Progenitor cell of endocrine pancreas (in vitro differentiated cells): ENCODE data around the gene TPRA1. TPM values are rescaled to one million over a fixed set of nuclear protein-coding genes. Genes with fewer than 3 reads are reported as not detected.

Experiments
- DNase-seq: peaks from one replicate; pipeline ENCODE4 v3.0.0; 2021; ENCODE audit warnings: low spot score; ENCODE audit not compliant: unreplicated experiment
- H3K27ac Mint-ChIP-seq: 2 replicates; pipeline ENCODE4 v1.8.0; 2021; ENCODE audit warnings: mild to moderate bottlenecking, moderate library complexity, mixed read lengths
- H3K27me3 Mint-ChIP-seq: 2 replicates; pipeline ENCODE4 v1.8.0; 2021; ENCODE audit warnings: mixed read lengths
- H3K36me3 Mint-ChIP-seq: 2 replicates; pipeline ENCODE4 v1.8.0; 2022; ENCODE audit warnings: mixed read lengths; ENCODE audit not compliant: insufficient read depth
- H3K4me1 Mint-ChIP-seq: 2 replicates; pipeline ENCODE4 v1.8.0; 2021; ENCODE audit warnings: low read depth, mixed read lengths
- H3K4me3 Mint-ChIP-seq: 2 replicates; pipeline ENCODE4 v1.8.0; 2021; ENCODE audit warnings: low read depth, mild to moderate bottlenecking, moderate library complexity, mixed read lengths
- H3K9me3 Mint-ChIP-seq: 2 replicates; pipeline ENCODE4 v1.8.0; 2021; ENCODE audit warnings: low read depth, mixed read lengths
- CTCF ChIP-seq: fragments of 200-600 bp; sonication (generic); IDR thresholded peaks from one replicate; pipeline ENCODE4 v1.5.0; 2021; ENCODE audit warnings: antibody characterized with exemption, mild to moderate bottlenecking; ENCODE audit not compliant: unreplicated experiment
- long read RNA-seq: library from polyadenylated mRNA; unstranded; transcript quantifications from one replicate; pipeline ENCODE4 v2.0.0, GENCODE V29; 2020
- total RNA-seq: library from RNA; stranded (reverse); gene quantifications from 2 replicates; pipeline ENCODE4 v1.2.1, GENCODE V29; 2021

The TPRA1 gene
- total RNA-seq, result 24.4 and 25.1 TPM in 2 replicates
- long read RNA-seq, partial matches to known transcripts, result 0 of 5 reads
- long read RNA-seq, other reads (novel, unspliced or antisense), result 4 of 5 reads

GRCh38 chr3:127590593-127591465 is at the start of gene TPRA1:
Gene TPRA1 (minus strand): TSS chr3:127590733. CDS start chr3:127580146, 10,587 bp downstream.
- H3K9me3 Mint-ChIP-seq, result no peaks in the 10 kb centered on the region
- peaks cover 8% of the 10 kb centered on the region for H3K27me3 Mint-ChIP-seq
- TF ChIP-seq CTCF, result no peak
- H3K27ac Mint-ChIP-seq, result peak within 1 kb of the TSS; percentile 97
- H3K4me3 Mint-ChIP-seq, result peak within 1 kb of the TSS; percentile 91
- no peaks in the 10 kb centered on the region for H3K36me3 Mint-ChIP-seq
- DNase-seq, result peak; percentile 68
- H3K4me1 Mint-ChIP-seq, result peaks cover 16% of the 10 kb centered on the region

GRCh38 chr3:127640042-127640355 is 49.5 kb upstream of the TPRA1 start:
- H3K27ac Mint-ChIP-seq, result no peak overlapping the region

GRCh38 chr3:127639173-127640041 is 48.9 kb upstream of the TPRA1 start:
- no peaks in the 10 kb centered on the region for H3K27me3 Mint-ChIP-seq
- no peaks in the 10 kb centered on the region for H3K9me3 Mint-ChIP-seq
- H3K36me3 Mint-ChIP-seq, result no peaks in the 10 kb centered on the region
- TF ChIP-seq CTCF, result no peak
- no peak overlapping the region for H3K27ac Mint-ChIP-seq
- no peak overlapping the region for H3K4me3 Mint-ChIP-seq
- no peaks in the 10 kb centered on the region for H3K4me1 Mint-ChIP-seq
- DNase-seq, result no peak

More at GRCh38 chr3:127640042-127640355, 49.5 kb upstream of the TPRA1 start:
- no peak for TF ChIP-seq CTCF
- Mint-ChIP-seq H3K4me3 (no peak overlapping the region), H3K27me3 (no peaks in the 10 kb centered on the region), H3K9me3 (no peaks in the 10 kb centered on the region), H3K36me3 (no peaks in the 10 kb centered on the region), H3K4me1 (no peaks in the 10 kb centered on the region)
- DNase-seq, result no peak

GRCh38 chr3:127637971-127638370 is 47.4 kb upstream of the TPRA1 start:
- Mint-ChIP-seq H3K27ac (no peak overlapping the region), H3K9me3 (no peaks in the 10 kb centered on the region), H3K27me3 (no peaks in the 10 kb centered on the region), H3K4me1 (no peaks in the 10 kb centered on the region), H3K36me3 (no peaks in the 10 kb centered on the region), H3K4me3 (no peak overlapping the region)
- no peak for DNase-seq
- TF ChIP-seq CTCF, result no peak

GRCh38 chr3:127637546-127637945 is 47.0 kb upstream of the TPRA1 start:
- Mint-ChIP-seq H3K4me1 (no peaks in the 10 kb centered on the region), H3K4me3 (no peak overlapping the region), H3K9me3 (no peaks in the 10 kb centered on the region), H3K27me3 (no peaks in the 10 kb centered on the region), H3K27ac (no peak overlapping the region), H3K36me3 (no peaks in the 10 kb centered on the region)
- TF ChIP-seq CTCF, result no peak
- no peak for DNase-seq
